ENCODE data around the gene USP26.
"Not testable (repeated sequence)": the region's sequence is repeated elsewhere in the genome, so short reads cannot be mapped to it uniquely, and the experiment has no call there.

USP26 gene

GRCh38 chrX:133033010-133033409 lies 63.9 kb downstream of the USP26 start:
- DNase-seq (ENCODE audit: low read depth) = no peak

- no peak for DNase-seq (ENCODE audit: low read depth)
These were observed 78.7 kb downstream of the USP26 start for GRCh38 chrX:133018229-133018628.

- DNase-seq (ENCODE audit: low read depth) = no peak
These were observed 89.5 kb downstream of the USP26 start for GRCh38 chrX:133007458-133007857.

GRCh38 chrX:133005616-133006015 lies 91.3 kb downstream of the USP26 start:
- no peak for DNase-seq (ENCODE audit: low read depth)

- peak; percentile 1 for DNase-seq (ENCODE audit: low read depth)
These were observed 91.9 kb downstream of the USP26 start for GRCh38 chrX:133005042-133005441.

- DNase-seq (ENCODE audit: low read depth) = no peak
These were observed 97.7 kb downstream of the USP26 start for GRCh38 chrX:132999209-132999608.

- DNase-seq (ENCODE audit: low read depth) = no peak
These were observed 106.1 kb downstream of the USP26 start for GRCh38 chrX:132990835-132991234.

- DNase-seq (ENCODE audit: low read depth) = no peak
These were observed 110.4 kb downstream of the USP26 start for GRCh38 chrX:132986556-132986955.

GRCh38 chrX:132984058-132984650 lies 112.8 kb downstream of the USP26 start:
- no peak for DNase-seq (ENCODE audit: low read depth)

GRCh38 chrX:132983496-132983895 lies 113.4 kb downstream of the USP26 start:
- DNase-seq (ENCODE audit: low read depth) = no peak

GRCh38 chrX:132980035-132980434 lies 116.9 kb downstream of the USP26 start:
- not testable (repeated sequence) for DNase-seq (ENCODE audit: low read depth)

Measured in amniotic epithelial cell (primary cell).